ENCODE measurements around the gene AUTS2. TPM values are rescaled to one million over a fixed set of nuclear protein-coding genes. Genes with fewer than 3 reads are reported as not detected.

AUTS2 gene
- total RNA-seq, 4 donors from 2014 or later, result 29.8 to 114 (median 59.4) TPM

- in situ Hi-C loops (cut with MboI; ENCODE audit: low pct_ligation_motif_present in 1 of 4, low pct_unique_long_range_greater_than_20kb in 1 of 4, low sequenced_read_pairs in 3 of 4), result no loop called here
- no peaks in the 10 kb centered on the region for H3K27me3 ChIP-seq
- peaks cover 0 to 40% (median 4%) of the 10 kb centered on the region in 4 donors for H3K36me3 ChIP-seq
These were observed 1183.6 kb downstream of the AUTS2 start for GRCh38 chr7:70781922-70782311.

GRCh38 chr7:70782796-70783195 lies 1184.5 kb downstream of the AUTS2 start:
- Histone ChIP-seq H3K27ac (no peak overlapping the region), H3K4me3 (no peak overlapping the region), H3K36me3 (peaks cover 0 to 43% (median 8%) of the 10 kb centered on the region in 4 donors), H3K9me3 (no peaks in the 10 kb centered on the region), H3K4me1 (no peaks in the 10 kb centered on the region), H3K27me3 (no peaks in the 10 kb centered on the region)
- 100% methylated on average over 1 of the region's 1 CpG; no CpG with 5 or more reads in 1 of the 2 donors for WGBS, 2 donors (ENCODE audit: low coverage in 1 of 2)
- in situ Hi-C loops (cut with MboI; ENCODE audit: low pct_ligation_motif_present in 1 of 4, low pct_unique_long_range_greater_than_20kb in 1 of 4, low sequenced_read_pairs in 3 of 4) (no loop called here), intact Hi-C loops (cut with DNase I; ENCODE audit: low total_unique reads) (no loop called here)
- TF ChIP-seq EP300 (IDR thresholded peaks at IDR 0.05; ENCODE audit: low read depth), result no peak
- no peak for TF ChIP-seq POLR2A (IDR thresholded peaks at IDR 0.05)
- no peak for TF ChIP-seq CTCF (IDR thresholded peaks at IDR 0.05)
- no peak for TF ChIP-seq POLR2AphosphoS5 (IDR thresholded peaks at IDR 0.05)
- DNase-seq, result no peak

More at GRCh38 chr7:70781922-70782311, 1183.6 kb downstream of the AUTS2 start:
- intact Hi-C loops (cut with DNase I; ENCODE audit: low total_unique reads), result no loop called here
- no peaks in the 10 kb centered on the region for H3K4me1 ChIP-seq
- no peak for DNase-seq
- H3K27ac ChIP-seq, result no peak overlapping the region
- no peaks in the 10 kb centered on the region for H3K9me3 ChIP-seq
- WGBS, 2 donors (ENCODE audit: low coverage in 1 of 2), result 91 to 96% methylated on average over 4 to 11 of the region's 11 CpGs
- TF ChIP-seq CTCF (IDR thresholded peaks at IDR 0.05) (no peak), POLR2A (IDR thresholded peaks at IDR 0.05) (no peak), POLR2AphosphoS5 (IDR thresholded peaks at IDR 0.05) (no peak), EP300 (IDR thresholded peaks at IDR 0.05; ENCODE audit: low read depth) (no peak)
- H3K4me3 ChIP-seq, result no peak overlapping the region

- in situ Hi-C loops (cut with MboI; ENCODE audit: low pct_ligation_motif_present in 1 of 4, low pct_unique_long_range_greater_than_20kb in 1 of 4, low sequenced_read_pairs in 3 of 4), result no loop called here
- 89 to 91% methylated on average over 3 to 5 of the region's 5 CpGs for WGBS, 2 donors (ENCODE audit: low coverage in 1 of 2)
- H3K27ac ChIP-seq, result no peak overlapping the region
- no peak overlapping the region for H3K4me3 ChIP-seq
- no peaks in the 10 kb centered on the region for H3K4me1 ChIP-seq
- intact Hi-C loops (cut with DNase I; ENCODE audit: low total_unique reads), result no loop called here
- TF ChIP-seq CTCF (IDR thresholded peaks at IDR 0.05), result no peak
- TF ChIP-seq EP300 (IDR thresholded peaks at IDR 0.05; ENCODE audit: low read depth), result no peak
- TF ChIP-seq POLR2AphosphoS5 (IDR thresholded peaks at IDR 0.05), result no peak
- TF ChIP-seq POLR2A (IDR thresholded peaks at IDR 0.05), result no peak
- no peaks in the 10 kb centered on the region for H3K9me3 ChIP-seq
- H3K36me3 ChIP-seq, result peaks cover 0 to 52% (median 11%) of the 10 kb centered on the region in 4 donors
- H3K27me3 ChIP-seq, result no peaks in the 10 kb centered on the region
- DNase-seq, result no peak
These were observed 1187.2 kb downstream of the AUTS2 start for GRCh38 chr7:70785427-70785826.

GRCh38 chr7:70786076-70786475 lies 1187.8 kb downstream of the AUTS2 start:
- 96 to 100% methylated on average over 1 to 6 of the region's 6 CpGs for WGBS, 2 donors (ENCODE audit: low coverage in 1 of 2)
- peaks cover 0 to 56% (median 11%) of the 10 kb centered on the region in 4 donors for H3K36me3 ChIP-seq
- TF ChIP-seq EP300 (IDR thresholded peaks at IDR 0.05; ENCODE audit: low read depth) (no peak), POLR2A (IDR thresholded peaks at IDR 0.05) (no peak), POLR2AphosphoS5 (IDR thresholded peaks at IDR 0.05) (no peak), CTCF (IDR thresholded peaks at IDR 0.05) (no peak)
- no peak overlapping the region for H3K27ac ChIP-seq
- H3K9me3 ChIP-seq, result no peaks in the 10 kb centered on the region
- in situ Hi-C loops (cut with MboI; ENCODE audit: low pct_ligation_motif_present in 1 of 4, low pct_unique_long_range_greater_than_20kb in 1 of 4, low sequenced_read_pairs in 3 of 4) (no loop called here), intact Hi-C loops (cut with DNase I; ENCODE audit: low total_unique reads) (no loop called here)
- no peak overlapping the region for H3K4me3 ChIP-seq
- no peaks in the 10 kb centered on the region for H3K4me1 ChIP-seq
- H3K27me3 ChIP-seq, result no peaks in the 10 kb centered on the region
- no peak for DNase-seq
